IMR-90 (cell line): ENCODE measurements around the gene CMSS1. TPM values are rescaled to one million over a fixed set of nuclear protein-coding genes. Genes with fewer than 3 reads are reported as not detected.

ENCODE experiments used
- ATAC-seq: fragments of 200-7000 bp; cut with Tn5 transposase; 2 replicates; pipeline ENCODE4 v1.9.1; 2020; ENCODE audit warnings: low read depth, mild to moderate bottlenecking, moderate library complexity
- BruUV-seq: library from RNA; stranded (reverse); fragments of 400-500 nt; replicated peaks from 2 replicates; lab custom pipeline; 2021; lab: Mats Ljungman, UMichigan
- CTCF ChIA-PET: fragments of 300-600 bp; formaldehyde crosslinking; extraction: SDS; loops from one replicate; lab custom pipeline; 2021; ENCODE audit warnings: antibody characterized with exemption; lab: Yijun Ruan, JAX
- POLR2A ChIA-PET: fragments of 300-600 bp; sonication (Branson Sonifier 250); formaldehyde crosslinking; loops from one replicate; lab custom pipeline; 2022; ENCODE audit warnings: antibody characterized with exemption; ENCODE audit not compliant: unreplicated experiment; lab: Charles Lee
- DNase-seq: peaks from one replicate; pipeline ENCODE4 v3.0.0; 2013
- H2AFZ ChIP-seq: replicated peaks from 2 replicates; pipeline ENCODE3; 2013; ENCODE audit warnings: low read length, mild to moderate bottlenecking; ENCODE audit not compliant: poor library complexity
- H2AK5ac ChIP-seq: 2 replicates; pipeline ENCODE4 v1.6.1; 2013; ENCODE audit warnings: low read depth, low read length, inconsistent platforms
- H2AK9ac ChIP-seq: replicated peaks from 2 replicates; pipeline ENCODE3; 2013; ENCODE audit warnings: mild to moderate bottlenecking, low read depth, low read length, moderate library complexity; ENCODE audit not compliant: poor library complexity
- H2BK120ac ChIP-seq: 2 replicates; pipeline ENCODE4 v1.6.1; 2013; ENCODE audit warnings: low read depth, low read length, inconsistent platforms
- H2BK15ac ChIP-seq: 3 replicates; pipeline ENCODE4 v1.6.1; 2013; ENCODE audit warnings: low read depth, low read length, inconsistent platforms
- H2BK20ac ChIP-seq: 2 replicates; pipeline ENCODE4 v1.6.1; 2013; ENCODE audit warnings: low read depth, mild to moderate bottlenecking, inconsistent platforms, low read length, moderate library complexity
- H2BK5ac ChIP-seq: 2 replicates; pipeline ENCODE4 v1.6.1; 2013; ENCODE audit warnings: mild to moderate bottlenecking, low read depth, low read length, inconsistent platforms; ENCODE audit not compliant: poor library complexity, severe bottlenecking
- H3K14ac ChIP-seq: replicated peaks from 2 replicates; pipeline ENCODE4 v1.6.1; 2013; ENCODE audit warnings: low read depth, low read length, inconsistent platforms
- H3K18ac ChIP-seq: 2 replicates; pipeline ENCODE4 v1.6.1; 2013; ENCODE audit warnings: low read depth, low read length, control low read depth
- H3K23ac ChIP-seq: 2 replicates; pipeline ENCODE4 v1.6.1; 2013; ENCODE audit warnings: low read depth, low read length, inconsistent platforms
- H3K27ac ChIP-seq: 2 replicates; pipeline ENCODE4 v1.5.1; 2013; ENCODE audit warnings: mild to moderate bottlenecking, control low read depth, low read length; ENCODE audit not compliant: insufficient read depth
- H3K27me3 ChIP-seq: 2 replicates; pipeline ENCODE4 v1.6.1; 2013; ENCODE audit warnings: low read length; ENCODE audit not compliant: control insufficient read depth, insufficient read depth
- H3K36me3 ChIP-seq: 2 replicates; pipeline ENCODE4 v1.6.1; 2013; ENCODE audit warnings: low read length, mixed read lengths; ENCODE audit not compliant: control insufficient read depth, insufficient read depth
- H3K4ac ChIP-seq: 2 replicates; pipeline ENCODE4 v1.6.1; 2013; ENCODE audit warnings: low read depth, low read length, inconsistent platforms
- H3K4me1 ChIP-seq: 2 replicates; pipeline ENCODE4 v1.6.1; 2013; ENCODE audit warnings: low read length, mixed read lengths; ENCODE audit not compliant: control insufficient read depth, insufficient read depth
- H3K4me2 ChIP-seq: 2 replicates; pipeline ENCODE4 v1.6.1; 2013; ENCODE audit warnings: low read depth, mild to moderate bottlenecking, control low read depth, low read length, moderate library complexity
- H3K4me3 ChIP-seq: 2 replicates; pipeline ENCODE4 v1.5.1; 2013; ENCODE audit warnings: low read depth, mild to moderate bottlenecking, control low read depth, low read length, moderate library complexity; ENCODE audit not compliant: insufficient read depth
- H3K56ac ChIP-seq: 2 replicates; pipeline ENCODE4 v1.6.1; 2013; ENCODE audit warnings: low read length, inconsistent platforms; ENCODE audit not compliant: insufficient read depth; ENCODE audit errors: extremely low read depth
- H3K79me1 ChIP-seq, 2 experiments: 2 replicates each; pipeline ENCODE4 v1.6.1; 2013; ENCODE audit warnings: low read length in 2 of 2, inconsistent platforms in 1 of 2, low read depth in 1 of 2
- H3K9ac ChIP-seq: 2 replicates; pipeline ENCODE4 v1.6.1; 2013; ENCODE audit warnings: low read depth, low read length, control low read depth
- H3K9me1 ChIP-seq: 2 replicates; pipeline ENCODE4 v1.6.1; 2013; ENCODE audit warnings: low read length, inconsistent platforms; ENCODE audit not compliant: insufficient read depth
- H3K9me3 ChIP-seq: 2 replicates; pipeline ENCODE4 v1.6.1; 2013; ENCODE audit warnings: low read length; ENCODE audit not compliant: control insufficient read depth, insufficient read depth
- H4K20me1 ChIP-seq: 2 replicates; pipeline ENCODE4 v1.6.1; 2013; ENCODE audit warnings: low read length, inconsistent platforms; ENCODE audit not compliant: insufficient read depth
- H4K5ac ChIP-seq: 2 replicates; pipeline ENCODE4 v1.6.1; 2013; ENCODE audit warnings: mild to moderate bottlenecking, low read depth, low read length, control low read depth
- H4K8ac ChIP-seq, 2 experiments: 2 replicates each; pipeline ENCODE4 v1.6.1; 2013; ENCODE audit warnings: low read depth in 2 of 2, low read length in 2 of 2, control low read depth in 1 of 2, inconsistent platforms in 1 of 2
- H4K91ac ChIP-seq: 2 replicates; pipeline ENCODE4 v1.6.1; 2013; ENCODE audit warnings: low read depth, low read length, inconsistent platforms; ENCODE audit not compliant: insufficient read depth
- CHD1 ChIP-seq: IDR thresholded peaks from 2 replicates; pipeline ENCODE4 v1.6.1; 2012; ENCODE audit warnings: low read depth, low read length, improper control_type of control experiment
- FOS ChIP-seq: fragments of 150-350 bp; IDR thresholded peaks from 2 replicates; pipeline ENCODE4 v1.6.1; 2016; ENCODE audit warnings: low read depth, low read length
- MAFK ChIP-seq: IDR thresholded peaks from 2 replicates; pipeline ENCODE4 v1.6.1; 2012; ENCODE audit warnings: low read depth, low read length, improper control_type of control experiment
- NFE2L2 ChIP-seq: fragments of 150-350 bp; IDR thresholded peaks from 2 replicates; pipeline ENCODE4 v1.6.1; 2016; ENCODE audit warnings: low read depth, mild to moderate bottlenecking, low read length
- RAD21 ChIP-seq: IDR thresholded peaks from 2 replicates; pipeline ENCODE4 v1.6.1; 2012; ENCODE audit warnings: low read length, improper control_type of control experiment
- RCOR1 ChIP-seq: IDR thresholded peaks from 2 replicates; pipeline ENCODE4 v1.6.1; 2012; ENCODE audit warnings: mild to moderate bottlenecking, low read length, improper control_type of control experiment; ENCODE audit not compliant: insufficient replicate concordance
- RFX5 ChIP-seq: IDR thresholded peaks from 2 replicates; pipeline ENCODE4 v1.8.0; 2012; ENCODE audit warnings: low read depth, mild to moderate bottlenecking, low read length, moderate library complexity
- USF2 ChIP-seq: fragments of 150-350 bp; IDR thresholded peaks from 2 replicates; pipeline ENCODE4 v1.6.1; 2017; ENCODE audit warnings: mild to moderate bottlenecking, antibody characterized with exemption, low read length, low read depth
- WGBS, 2 experiments: methylation state at CpG; one replicate each; pipeline versions ENCODE4 v1.1.5 to v1.1.7; 2013; ENCODE audit warnings: missing lambda C conversion rate in 2 of 2; ENCODE audit not compliant: insufficient read length in 1 of 2; ENCODE audit errors: extremely low coverage in 2 of 2; 5-methylcytosine and 5-hydroxymethylcytosine counted together
- dilution Hi-C: fragments of 300-500 bp; cut with HindIII; formaldehyde crosslinking; loops from one replicate; pipeline ENCODE4 v1.14.3; 2018; ENCODE audit warnings: low sequenced_read_pairs; ENCODE audit not compliant: unreplicated experiment
- in situ Hi-C: fragments of 300-500 bp; cut with MboI; formaldehyde crosslinking; loops from 3 replicates; pipeline ENCODE4 v1.14.3; 2019; ENCODE audit warnings: low sequenced_read_pairs, inconsistent platforms, mixed read lengths
- intact Hi-C: fragments of 100-400 bp; cut with micrococcal nuclease; formaldehyde crosslinking; loops from 2 replicates; pipeline ENCODE4 v1.10.0; 2022
- polyA plus RNA-seq, 3 experiments: library from polyadenylated mRNA; depleted of rRNA; stranded (reverse); fragments of >200 nt; gene quantifications; 2 replicates each; pipeline ENCODE4 v1.2.3, GENCODE V29; 2012; ENCODE audit warnings: low replicate concordance in 1 of 3
- total RNA-seq: library from RNA; depleted of rRNA; stranded (reverse); fragments of >200 nt; gene quantifications from 2 replicates; pipeline ENCODE4 v1.2.3, GENCODE V29; 2012
- TF ChIP-seq, protein P1 (sequence below): conservative IDR thresholded peaks from 2 replicates; pipeline ENCODE4 v1.5.1; 2012; ENCODE audit warnings: mild to moderate bottlenecking, low read depth, low read length, improper control_type of control experiment

Gene CMSS1
- total and polyA plus RNA-seq, 2 of the 4 experiments (the other 2 are of a cell fraction) = 12.5 to 13.6 TPM

DNA sequence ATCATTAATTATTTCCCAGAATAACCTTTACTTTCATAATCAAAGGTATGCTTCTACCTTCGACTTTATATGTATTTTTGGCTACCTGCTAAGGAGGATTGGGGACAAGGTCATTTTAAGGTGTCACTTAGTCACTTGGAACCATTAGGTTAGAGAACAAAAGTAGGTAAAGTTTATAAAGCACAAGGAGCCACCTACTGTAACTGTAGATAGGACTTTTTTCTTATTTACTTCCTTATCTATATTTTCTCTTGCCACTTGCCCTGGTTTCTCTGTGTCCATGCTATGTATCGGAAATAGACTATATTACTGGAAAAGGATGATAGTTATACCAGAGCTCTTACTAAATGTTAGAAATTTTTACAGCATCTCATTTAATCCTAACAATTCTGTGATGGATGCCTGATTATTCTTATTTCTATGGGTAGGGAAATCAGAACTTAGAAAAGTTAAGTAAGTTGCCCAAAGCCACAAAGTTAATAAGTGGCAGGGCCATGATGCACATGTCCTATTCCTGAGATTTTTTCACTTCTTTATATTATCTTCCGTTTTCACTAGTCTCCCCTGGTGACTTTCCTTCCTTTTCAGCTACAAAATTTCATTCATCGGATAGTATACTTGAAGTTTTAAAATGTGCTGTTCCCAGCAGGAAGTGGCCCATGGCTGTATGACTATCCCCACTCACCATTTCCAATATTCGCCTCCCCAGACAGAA lies 132.5 kb downstream of the CMSS1 start:
- no peak overlapping the region for H2AFZ ChIP-seq
- peaks cover 4 to 29% of the 10 kb centered on the region in 2 experiments; a peak in 3 of 4 replicates for H3K79me1 ChIP-seq
- ChIA-PET CTCF (no interaction called here), POLR2A (no interaction called here)
- no peak overlapping the region for H4K5ac ChIP-seq
- H3K27ac ChIP-seq = no peak overlapping the region
- H3K4me1 ChIP-seq = peaks cover 18% of the 10 kb centered on the region
- intact Hi-C loops (loop anchor here (5.0 kb wide), 2 partner anchors 48 to 92 kb away; no protein-coding TSS in a partner anchor), in situ Hi-C loops (loop anchor here (25.0 kb wide), 1 partner anchor 112 kb away; no protein-coding TSS in a partner anchor), dilution Hi-C loops (no loop called here)
- peak overlapping the region; percentile 95; the same call in 2 of the 3 replicates for H2BK15ac ChIP-seq
- TF ChIP-seq MAFK (no peak), RAD21 (no peak), NFE2L2 (no peak), CHD1 (no peak), RFX5 (no peak), USF2 (no peak), FOS (no peak), RCOR1 (no peak)
- TF ChIP-seq, protein P1, sequence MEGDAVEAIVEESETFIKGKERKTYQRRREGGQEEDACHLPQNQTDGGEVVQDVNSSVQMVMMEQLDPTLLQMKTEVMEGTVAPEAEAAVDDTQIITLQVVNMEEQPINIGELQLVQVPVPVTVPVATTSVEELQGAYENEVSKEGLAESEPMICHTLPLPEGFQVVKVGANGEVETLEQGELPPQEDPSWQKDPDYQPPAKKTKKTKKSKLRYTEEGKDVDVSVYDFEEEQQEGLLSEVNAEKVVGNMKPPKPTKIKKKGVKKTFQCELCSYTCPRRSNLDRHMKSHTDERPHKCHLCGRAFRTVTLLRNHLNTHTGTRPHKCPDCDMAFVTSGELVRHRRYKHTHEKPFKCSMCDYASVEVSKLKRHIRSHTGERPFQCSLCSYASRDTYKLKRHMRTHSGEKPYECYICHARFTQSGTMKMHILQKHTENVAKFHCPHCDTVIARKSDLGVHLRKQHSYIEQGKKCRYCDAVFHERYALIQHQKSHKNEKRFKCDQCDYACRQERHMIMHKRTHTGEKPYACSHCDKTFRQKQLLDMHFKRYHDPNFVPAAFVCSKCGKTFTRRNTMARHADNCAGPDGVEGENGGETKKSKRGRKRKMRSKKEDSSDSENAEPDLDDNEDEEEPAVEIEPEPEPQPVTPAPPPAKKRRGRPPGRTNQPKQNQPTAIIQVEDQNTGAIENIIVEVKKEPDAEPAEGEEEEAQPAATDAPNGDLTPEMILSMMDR = no peak
- no peak overlapping the region; the same call in 1 of the 2 replicates for H3K18ac ChIP-seq
- H3K4me2 ChIP-seq = no peak overlapping the region
- H3K4ac ChIP-seq = peak overlapping the region; percentile 92
- no peak overlapping the region for H3K56ac ChIP-seq
- H3K14ac ChIP-seq = peak overlapping the region; percentile 89; the same call in 1 of the 2 replicates
- peak overlapping the region; percentile 77; the same call in 1 of the 2 replicates for H3K23ac ChIP-seq
- ATAC-seq (no peak), DNase-seq (no peak)
- no peaks in the 10 kb centered on the region for H3K36me3 ChIP-seq
- H4K20me1 ChIP-seq = no peaks in the 10 kb centered on the region
- H2AK9ac ChIP-seq = no peak overlapping the region
- H3K9me3 ChIP-seq = no peaks in the 10 kb centered on the region
- peaks cover 20% of the 10 kb centered on the region for H3K9me1 ChIP-seq
- H4K8ac ChIP-seq = peak overlapping the region in 1 of 2 experiments; percentile 37; a peak in 1 of 4 replicates
- H3K27me3 ChIP-seq = no peaks in the 10 kb centered on the region
- no peak overlapping the region for H3K9ac ChIP-seq
- H4K91ac ChIP-seq = 0 out of 2 replicates have a peak overlapping the region, but pooled peaks have one; percentile 87
- H3K4me3 ChIP-seq = no peak overlapping the region
- peak overlapping the region; percentile 96; the same call in 1 of the 2 replicates for H2BK20ac ChIP-seq
- H2BK5ac ChIP-seq = peak overlapping the region; percentile 97
- peak overlapping the region; percentile 66; the same call in 1 of the 2 replicates for H2BK120ac ChIP-seq
- WGBS, 2 experiments = no CpG with 5 or more reads among the region's 5 CpGs
- BruUV-seq = no TSS peak
- H2AK5ac ChIP-seq = peak overlapping the region; percentile 82
